ENCODE results near the gene TRABD2A. TPM values are rescaled to one million over a fixed set of nuclear protein-coding genes. Genes with fewer than 3 reads are reported as not detected.
"Not testable (repeated sequence)": the region's sequence is repeated elsewhere in the genome, so short reads cannot be mapped to it uniquely, and the experiment has no call there.

TRABD2A gene
- total RNA-seq, 1 experiment from 2014 or later, result 7.1 TPM

- peak; percentile 82 for DNase-seq (ENCODE audit: low read depth)
Measured at GRCh38 chr2:84881581-84882413, 913 bp upstream of the TRABD2A start.

DNA sequence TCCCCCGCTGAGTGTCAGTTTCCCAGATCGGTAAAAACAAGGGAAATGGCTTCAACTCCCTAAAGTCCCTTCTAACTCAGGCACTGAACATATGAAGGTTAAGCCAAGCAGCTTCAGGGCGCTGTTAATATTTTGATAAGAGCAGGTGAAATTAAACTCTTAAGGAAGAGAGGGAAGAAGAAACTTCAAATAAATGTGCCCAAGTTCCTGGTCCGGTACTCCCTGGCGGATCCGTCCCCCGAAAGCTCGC is 564 bp downstream of the TRABD2A start:
- no peak for DNase-seq (ENCODE audit: low read depth)

- no peak for DNase-seq (ENCODE audit: low read depth)
Measured at GRCh38 chr2:84879584-84880394, 1.1 kb downstream of the TRABD2A start.

DNA sequence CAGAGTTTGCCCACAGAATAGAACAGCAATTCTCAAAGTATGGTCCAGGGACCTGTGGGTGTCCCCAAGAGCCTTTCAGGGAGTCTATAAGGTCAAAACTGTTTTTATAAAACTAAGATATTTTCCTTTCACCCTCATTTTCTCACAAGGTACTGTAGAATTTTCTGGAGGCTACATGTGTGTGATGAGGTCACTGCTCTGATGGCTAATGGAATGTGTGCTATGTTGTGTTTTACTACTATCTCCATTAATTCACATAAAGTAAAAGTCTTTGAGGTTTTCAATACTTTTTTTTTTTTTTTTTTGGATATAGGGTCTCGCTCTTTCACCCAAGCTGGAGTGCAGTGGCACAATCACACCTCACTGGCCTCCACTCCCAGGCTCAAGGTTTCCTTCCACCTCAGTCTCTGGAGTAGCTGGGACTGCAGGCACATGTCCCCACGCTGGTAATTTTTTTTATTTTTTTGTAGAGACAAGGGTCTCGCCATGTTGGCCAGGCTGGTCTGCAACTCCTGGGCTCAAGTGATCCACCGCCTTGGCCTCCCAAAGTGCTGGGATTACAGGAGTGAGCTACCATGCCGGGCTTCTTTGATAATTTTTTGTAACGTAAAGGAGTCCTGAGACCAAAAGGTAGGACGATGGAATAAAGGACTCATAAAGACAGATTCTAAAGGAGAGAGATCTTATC is 1.8 kb downstream of the TRABD2A start:
- no peak for DNase-seq (ENCODE audit: low read depth)

- no peak for DNase-seq (ENCODE audit: low read depth)
Measured at GRCh38 chr2:84878459-84878858, 2.4 kb downstream of the TRABD2A start.

GRCh38 chr2:84876369-84876768 is 4.5 kb downstream of the TRABD2A start:
- no peak for DNase-seq (ENCODE audit: low read depth)

GRCh38 chr2:84875619-84876018 is 5.3 kb downstream of the TRABD2A start:
- not testable (repeated sequence) for DNase-seq (ENCODE audit: low read depth)

GRCh38 chr2:84875213-84875560 is 5.7 kb downstream of the TRABD2A start:
- DNase-seq (ENCODE audit: low read depth), result no peak

GRCh38 chr2:84874381-84875212 is 6.3 kb downstream of the TRABD2A start:
- DNase-seq (ENCODE audit: low read depth), result peak; percentile 21

DNA sequence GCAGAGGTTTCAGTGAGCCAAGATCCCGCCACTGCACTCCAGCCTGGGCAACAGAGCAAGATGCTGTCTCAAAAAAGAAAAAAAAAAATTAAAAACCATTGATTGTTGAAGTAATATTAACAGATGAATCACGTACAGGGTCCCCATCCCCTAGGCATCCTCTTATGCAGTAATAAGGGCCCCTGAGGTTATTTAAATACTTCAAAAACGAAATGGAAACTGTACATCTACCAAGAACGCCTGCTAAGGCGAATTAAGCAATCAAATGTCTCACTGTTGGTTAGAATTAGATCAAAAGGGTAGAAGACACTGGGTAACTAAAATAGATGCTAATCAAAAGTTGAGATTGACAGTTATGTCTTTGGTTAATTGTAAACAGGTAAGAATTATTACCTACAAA is 7.5 kb downstream of the TRABD2A start:
- no peak for DNase-seq (ENCODE audit: low read depth)

DNA sequence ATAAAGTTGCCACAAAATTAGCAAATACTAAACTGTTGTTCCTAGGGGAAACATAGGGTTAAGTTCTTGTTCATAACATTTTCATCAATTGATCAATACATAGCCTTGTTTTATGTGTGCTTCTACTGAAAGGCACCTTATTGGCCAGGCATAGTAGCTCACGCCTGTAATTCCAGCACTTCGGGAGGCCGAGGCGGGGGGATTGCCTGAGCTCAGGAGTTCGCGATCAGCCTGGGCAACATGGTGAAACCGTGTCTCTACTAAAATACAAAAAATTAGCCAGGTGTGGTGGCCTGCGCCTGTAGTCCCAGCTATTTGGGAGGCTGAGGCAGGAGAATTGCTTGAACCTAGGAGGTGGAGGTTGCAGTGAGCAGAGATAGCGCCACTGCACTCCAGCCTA is 8.2 kb downstream of the TRABD2A start:
- DNase-seq (ENCODE audit: low read depth), result not testable (repeated sequence)

- DNase-seq (ENCODE audit: low read depth), result no peak
Measured at GRCh38 chr2:84870306-84870705, 10.6 kb downstream of the TRABD2A start.

GRCh38 chr2:84868327-84868726 is 12.6 kb downstream of the TRABD2A start:
- DNase-seq (ENCODE audit: low read depth), result not testable (repeated sequence)

DNA sequence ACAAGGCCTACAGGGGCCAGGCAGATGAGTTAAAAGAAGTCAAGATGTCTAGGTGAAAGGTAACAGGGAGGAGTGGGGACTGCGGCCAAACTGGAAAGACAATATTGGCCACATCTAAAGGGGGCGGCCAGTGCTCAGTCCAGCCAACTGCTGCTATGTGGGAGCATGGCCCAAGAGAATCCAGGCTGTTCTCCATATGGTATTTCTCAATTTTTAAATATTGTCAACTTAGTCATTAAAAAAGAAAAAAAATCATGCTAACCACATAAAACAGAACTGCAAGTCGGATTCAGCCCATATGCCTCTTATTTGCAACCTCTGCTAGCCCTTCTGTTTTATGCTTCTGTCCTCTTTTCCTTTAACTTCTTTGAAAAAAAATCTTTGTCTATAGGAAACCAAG is 14.8 kb downstream of the TRABD2A start:
- no peak for DNase-seq (ENCODE audit: low read depth)

DNA sequence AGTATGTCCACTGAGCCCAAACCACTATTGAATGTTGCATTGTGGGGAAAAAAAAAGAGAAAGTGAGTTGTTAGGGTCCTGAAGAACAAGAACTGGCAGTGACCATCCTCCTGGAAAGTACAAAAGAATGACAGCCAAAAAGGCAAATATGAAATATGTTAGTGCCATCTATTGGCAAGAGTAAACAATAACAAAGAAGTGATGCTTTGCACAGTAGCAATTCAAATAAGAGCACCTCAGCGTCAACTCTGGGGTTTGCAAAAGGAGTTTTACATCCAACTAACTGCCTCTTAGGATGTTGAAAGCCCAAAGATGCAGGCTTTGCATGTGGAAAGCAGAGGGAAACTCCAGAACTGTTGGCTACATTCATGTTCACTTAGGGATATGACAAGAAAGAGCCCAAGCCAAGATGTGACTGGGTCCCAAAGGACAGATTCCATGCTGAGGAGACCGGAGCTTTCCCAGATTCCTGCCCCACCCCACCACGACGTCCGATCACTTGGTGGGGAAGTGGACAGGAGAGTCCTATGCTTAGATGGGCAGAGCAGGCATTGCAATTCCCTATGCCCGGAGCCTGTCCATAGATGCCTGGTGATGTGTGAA is 15.6 kb downstream of the TRABD2A start:
- peak; percentile 47 for DNase-seq (ENCODE audit: low read depth)

- no peak for DNase-seq (ENCODE audit: low read depth)
Measured at GRCh38 chr2:84862006-84862405, 18.9 kb downstream of the TRABD2A start.

DNA sequence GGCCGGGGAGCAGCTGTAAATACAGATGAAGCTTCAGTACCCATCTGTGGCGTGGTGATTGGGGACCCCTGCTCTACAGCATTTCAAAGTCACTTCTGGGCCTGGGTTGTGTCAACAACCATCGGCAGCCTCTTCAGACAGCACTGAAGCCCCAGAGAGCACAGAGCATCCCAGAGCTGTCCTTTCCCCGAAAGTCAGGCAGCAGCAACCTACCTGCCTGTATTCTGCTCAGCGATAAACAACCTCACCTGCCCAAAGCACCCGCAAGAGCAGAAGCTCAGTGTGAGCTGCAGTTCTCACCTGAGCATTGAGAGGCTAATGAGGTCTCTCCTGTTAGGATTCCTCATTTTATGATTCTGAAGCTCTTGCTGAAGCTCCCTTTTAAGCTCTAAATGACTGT is 19.3 kb downstream of the TRABD2A start:
- DNase-seq (ENCODE audit: low read depth), result no peak

GRCh38 chr2:84858937-84859336 is 21.9 kb downstream of the TRABD2A start:
- no peak for DNase-seq (ENCODE audit: low read depth)

DNA sequence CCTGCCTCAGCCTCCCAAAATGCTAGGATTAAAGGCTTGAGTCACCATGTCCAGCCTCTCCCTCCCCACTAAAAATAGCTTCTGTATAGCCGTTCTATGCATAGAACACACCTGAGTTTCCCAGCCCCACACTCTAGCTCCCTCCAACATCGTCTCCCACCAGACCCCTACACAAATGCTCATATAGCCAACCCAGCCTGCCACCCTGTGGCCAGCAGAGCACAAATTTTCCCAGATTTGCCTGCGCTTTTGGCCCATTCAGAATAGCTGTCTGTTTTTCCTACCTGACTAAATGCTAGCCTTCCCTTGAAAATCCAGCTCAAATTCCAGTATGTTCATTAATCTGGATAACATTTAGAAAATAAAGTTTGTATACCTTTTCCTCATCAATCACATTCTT is 22.8 kb downstream of the TRABD2A start:
- no peak for DNase-seq (ENCODE audit: low read depth)

DNA sequence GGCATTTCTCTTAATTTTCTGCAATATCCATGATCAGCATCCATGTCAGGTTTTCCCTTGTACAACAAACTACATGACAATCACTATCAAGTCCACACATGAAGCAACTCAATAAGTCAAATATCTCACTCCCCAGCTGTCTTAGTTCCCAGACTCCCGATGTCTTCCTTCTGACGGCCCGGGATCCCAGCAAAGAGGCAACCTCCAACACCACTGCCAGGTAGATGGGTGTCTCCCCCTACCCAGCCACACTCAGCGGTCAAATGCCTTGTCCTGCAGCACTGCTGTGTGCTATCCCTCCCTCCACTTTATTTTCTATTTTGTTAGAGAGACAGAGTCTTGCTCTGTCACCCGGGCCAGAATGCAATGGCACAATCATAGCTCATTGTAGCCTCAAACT is 23.3 kb downstream of the TRABD2A start:
- no peak for DNase-seq (ENCODE audit: low read depth)

DNA sequence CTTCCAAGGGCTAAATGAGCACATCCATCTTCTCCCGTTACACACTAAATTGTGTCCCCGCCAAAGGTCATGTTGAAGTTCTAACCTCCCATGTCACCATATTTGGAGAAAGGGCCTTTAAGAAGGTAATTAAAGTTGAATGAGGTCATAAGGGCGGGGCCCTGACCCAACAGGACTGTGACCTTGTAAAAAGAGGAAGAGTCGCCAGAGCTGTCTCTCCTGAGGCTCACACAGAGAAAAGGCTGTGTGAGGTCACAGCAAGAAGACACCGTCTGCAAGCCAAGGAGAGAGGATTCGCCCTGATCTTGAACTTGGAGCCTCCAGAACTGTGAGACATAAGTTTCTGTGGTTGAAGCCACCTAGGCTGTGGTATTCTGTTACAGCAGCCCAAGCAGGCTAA is 24.1 kb downstream of the TRABD2A start:
- DNase-seq (ENCODE audit: low read depth), result no peak

DNA sequence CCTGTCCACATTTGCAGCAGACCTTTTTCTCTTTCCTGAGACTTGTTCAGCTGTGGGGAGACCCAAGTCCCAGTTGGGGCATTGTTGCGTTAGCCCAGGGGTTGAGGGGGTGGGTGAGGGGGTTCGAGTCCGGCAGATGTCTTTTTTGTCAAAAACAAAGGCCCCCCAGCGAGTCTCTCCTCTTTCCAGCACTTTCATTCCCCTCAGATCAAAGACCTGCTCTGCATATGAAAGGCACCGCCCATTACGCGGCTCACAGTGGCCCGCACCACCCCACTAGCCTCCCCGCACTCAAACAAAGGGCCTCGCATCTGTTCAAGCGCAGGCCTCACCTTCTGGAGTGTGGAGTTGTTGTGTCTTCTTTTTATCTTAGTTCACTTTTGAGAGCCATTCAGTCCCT is 25.2 kb downstream of the TRABD2A start:
- DNase-seq (ENCODE audit: low read depth), result no peak
